ENCODE results near the gene DNAJC22. TPM values are rescaled to one million over a fixed set of nuclear protein-coding genes. Genes with fewer than 3 reads are reported as not detected.

Gene DNAJC22
- total RNA-seq, 1 experiment from 2014 or later: 0.24 TPM

DNA sequence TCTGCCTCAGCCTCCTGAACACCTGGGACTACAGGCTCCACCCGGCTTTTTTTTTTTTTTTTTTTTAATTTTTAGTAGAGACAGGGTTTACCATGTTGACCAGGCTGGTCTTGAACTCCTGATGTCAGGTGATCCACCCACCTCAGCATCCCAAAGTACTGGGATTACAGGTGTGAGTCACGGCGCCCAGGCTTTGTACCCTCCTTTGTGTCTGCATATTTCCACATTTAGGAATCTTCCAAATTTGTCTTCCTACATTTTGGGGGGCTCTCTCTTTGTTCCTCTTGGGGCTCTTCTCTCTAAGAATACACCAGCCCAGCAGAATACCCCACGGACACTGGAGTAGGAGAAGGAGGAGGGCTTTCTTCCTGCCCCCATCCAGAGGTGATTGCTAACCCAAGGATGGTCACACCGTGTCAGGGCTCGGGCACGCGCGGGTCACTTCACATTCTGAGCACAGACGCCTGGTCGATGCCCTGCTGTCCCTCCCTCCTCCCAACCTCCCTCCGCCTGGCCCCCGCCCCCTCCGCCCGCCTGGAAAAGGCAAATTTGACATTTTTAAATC, 2.1 kb upstream of the DNAJC22 start:
- H3K4me1 Mint-ChIP-seq: peaks cover 41% of the 10 kb centered on the region
- CTCF ChIA-PET: interaction anchor here (2.0 to 3.9 kb wide), 3 partner anchors 12 to 236 kb away, joined by 6 to 264 read pairs (median 234); partner anchors contain the start of gene PRPH
- TF ChIP-seq NFE2L1 (CRISPR knock-in tag; IDR thresholded peaks at IDR 0.05) (no peak), ZNF416 (CRISPR knock-in tag; IDR thresholded peaks at IDR 0.05) (no peak), SMAD3 (CRISPR knock-in tag; IDR thresholded peaks at IDR 0.05; ENCODE audit: borderline replicate concordance) (no peak), SMAD4 (CRISPR knock-in tag; IDR thresholded peaks at IDR 0.05) (no peak)
- TF ChIP-seq, protein P1, sequence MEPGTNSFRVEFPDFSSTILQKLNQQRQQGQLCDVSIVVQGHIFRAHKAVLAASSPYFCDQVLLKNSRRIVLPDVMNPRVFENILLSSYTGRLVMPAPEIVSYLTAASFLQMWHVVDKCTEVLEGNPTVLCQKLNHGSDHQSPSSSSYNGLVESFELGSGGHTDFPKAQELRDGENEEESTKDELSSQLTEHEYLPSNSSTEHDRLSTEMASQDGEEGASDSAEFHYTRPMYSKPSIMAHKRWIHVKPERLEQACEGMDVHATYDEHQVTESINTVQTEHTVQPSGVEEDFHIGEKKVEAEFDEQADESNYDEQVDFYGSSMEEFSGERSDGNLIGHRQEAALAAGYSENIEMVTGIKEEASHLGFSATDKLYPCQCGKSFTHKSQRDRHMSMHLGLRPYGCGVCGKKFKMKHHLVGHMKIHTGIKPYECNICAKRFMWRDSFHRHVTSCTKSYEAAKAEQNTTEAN (CRISPR knock-in tag; IDR thresholded peaks at IDR 0.05): no peak
- TF ChIP-seq, protein P2, sequence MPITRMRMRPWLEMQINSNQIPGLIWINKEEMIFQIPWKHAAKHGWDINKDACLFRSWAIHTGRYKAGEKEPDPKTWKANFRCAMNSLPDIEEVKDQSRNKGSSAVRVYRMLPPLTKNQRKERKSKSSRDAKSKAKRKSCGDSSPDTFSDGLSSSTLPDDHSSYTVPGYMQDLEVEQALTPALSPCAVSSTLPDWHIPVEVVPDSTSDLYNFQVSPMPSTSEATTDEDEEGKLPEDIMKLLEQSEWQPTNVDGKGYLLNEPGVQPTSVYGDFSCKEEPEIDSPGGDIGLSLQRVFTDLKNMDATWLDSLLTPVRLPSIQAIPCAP (CRISPR knock-in tag; IDR thresholded peaks at IDR 0.05): no peak
- TF ChIP-seq, protein P3, sequence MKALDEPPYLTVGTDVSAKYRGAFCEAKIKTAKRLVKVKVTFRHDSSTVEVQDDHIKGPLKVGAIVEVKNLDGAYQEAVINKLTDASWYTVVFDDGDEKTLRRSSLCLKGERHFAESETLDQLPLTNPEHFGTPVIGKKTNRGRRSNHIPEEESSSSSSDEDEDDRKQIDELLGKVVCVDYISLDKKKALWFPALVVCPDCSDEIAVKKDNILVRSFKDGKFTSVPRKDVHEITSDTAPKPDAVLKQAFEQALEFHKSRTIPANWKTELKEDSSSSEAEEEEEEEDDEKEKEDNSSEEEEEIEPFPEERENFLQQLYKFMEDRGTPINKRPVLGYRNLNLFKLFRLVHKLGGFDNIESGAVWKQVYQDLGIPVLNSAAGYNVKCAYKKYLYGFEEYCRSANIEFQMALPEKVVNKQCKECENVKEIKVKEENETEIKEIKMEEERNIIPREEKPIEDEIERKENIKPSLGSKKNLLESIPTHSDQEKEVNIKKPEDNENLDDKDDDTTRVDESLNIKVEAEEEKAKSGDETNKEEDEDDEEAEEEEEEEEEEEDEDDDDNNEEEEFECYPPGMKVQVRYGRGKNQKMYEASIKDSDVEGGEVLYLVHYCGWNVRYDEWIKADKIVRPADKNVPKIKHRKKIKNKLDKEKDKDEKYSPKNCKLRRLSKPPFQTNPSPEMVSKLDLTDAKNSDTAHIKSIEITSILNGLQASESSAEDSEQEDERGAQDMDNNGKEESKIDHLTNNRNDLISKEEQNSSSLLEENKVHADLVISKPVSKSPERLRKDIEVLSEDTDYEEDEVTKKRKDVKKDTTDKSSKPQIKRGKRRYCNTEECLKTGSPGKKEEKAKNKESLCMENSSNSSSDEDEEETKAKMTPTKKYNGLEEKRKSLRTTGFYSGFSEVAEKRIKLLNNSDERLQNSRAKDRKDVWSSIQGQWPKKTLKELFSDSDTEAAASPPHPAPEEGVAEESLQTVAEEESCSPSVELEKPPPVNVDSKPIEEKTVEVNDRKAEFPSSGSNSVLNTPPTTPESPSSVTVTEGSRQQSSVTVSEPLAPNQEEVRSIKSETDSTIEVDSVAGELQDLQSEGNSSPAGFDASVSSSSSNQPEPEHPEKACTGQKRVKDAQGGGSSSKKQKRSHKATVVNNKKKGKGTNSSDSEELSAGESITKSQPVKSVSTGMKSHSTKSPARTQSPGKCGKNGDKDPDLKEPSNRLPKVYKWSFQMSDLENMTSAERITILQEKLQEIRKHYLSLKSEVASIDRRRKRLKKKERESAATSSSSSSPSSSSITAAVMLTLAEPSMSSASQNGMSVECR (CRISPR knock-in tag; IDR thresholded peaks at IDR 0.05; ENCODE audit: borderline replicate concordance): no peak
- H3K9me3 Mint-ChIP-seq: no peaks in the 10 kb centered on the region
- peaks cover 99% of the 10 kb centered on the region for H3K27me3 Mint-ChIP-seq (ENCODE audit: low read depth)
- no peak overlapping the region for H3K27ac Mint-ChIP-seq
- DNase-seq (ENCODE audit: low spot score): no peak
- H3K4me3 Mint-ChIP-seq: peak overlapping the region; percentile 46; the same call in 1 of the 2 replicates
- POLR2A ChIA-PET: no interaction called here
- no peaks in the 10 kb centered on the region for H3K36me3 Mint-ChIP-seq
- no peak for ATAC-seq

DNA sequence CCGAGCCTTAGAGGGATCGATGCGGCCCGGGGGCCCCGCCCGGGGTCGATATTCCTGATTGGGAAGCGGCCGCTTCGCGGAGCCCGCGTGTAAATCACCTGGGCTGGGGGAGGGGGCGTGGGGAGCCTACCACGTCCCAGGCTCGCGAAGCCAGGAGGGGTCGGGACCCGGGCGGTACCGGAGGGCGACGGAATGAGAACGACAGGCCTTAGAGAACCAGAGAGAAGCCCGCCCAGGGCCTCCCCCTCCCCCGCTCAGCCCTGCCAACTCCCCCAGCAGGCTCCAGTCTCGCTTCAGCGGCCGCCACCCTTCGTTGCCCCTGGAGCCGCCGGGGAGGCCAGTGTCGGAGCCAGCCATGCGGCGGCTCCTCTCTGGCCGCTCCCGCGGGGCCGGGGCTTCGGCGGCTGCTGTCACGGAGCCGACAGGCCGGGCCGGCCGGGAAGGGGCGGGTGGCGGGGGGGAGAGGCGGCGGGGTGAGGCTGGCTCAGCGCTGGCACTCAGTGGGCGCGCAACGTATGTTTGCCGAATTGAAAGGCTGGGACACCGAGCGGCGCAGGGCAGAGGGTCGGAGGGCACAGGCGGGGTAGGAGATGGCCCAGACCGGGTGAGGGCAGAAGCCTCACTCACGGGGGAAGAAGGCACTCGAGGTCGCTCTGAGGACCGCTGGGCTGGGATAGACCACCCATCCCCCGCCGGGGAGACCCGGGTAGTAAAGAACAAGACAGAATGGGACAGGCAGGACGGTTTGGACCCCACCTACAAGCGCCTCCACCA, 1.4 kb upstream of the DNAJC22 start:
- ATAC-seq (no peak), DNase-seq (ENCODE audit: low spot score) (no peak)
- no peak overlapping the region for H3K27ac Mint-ChIP-seq
- peaks cover 36% of the 10 kb centered on the region for H3K4me1 Mint-ChIP-seq
- ChIA-PET CTCF (interaction anchor here (1.3 to 6.5 kb wide), 4 partner anchors 8 to 235 kb away, joined by 4 to 212 read pairs (median 140); partner anchors contain the start of genes C1QL4 and PRPH), POLR2A (interaction anchor here (1.2 kb wide), 1 partner anchor 23 kb away, joined by 7 read pairs; the partner anchor contains the start of gene TROAP)
- H3K27me3 Mint-ChIP-seq (ENCODE audit: low read depth): peaks cover 99% of the 10 kb centered on the region
- no peaks in the 10 kb centered on the region for H3K9me3 Mint-ChIP-seq
- H3K4me3 Mint-ChIP-seq: peak overlapping the region; percentile 75
- TF ChIP-seq, protein P4, sequence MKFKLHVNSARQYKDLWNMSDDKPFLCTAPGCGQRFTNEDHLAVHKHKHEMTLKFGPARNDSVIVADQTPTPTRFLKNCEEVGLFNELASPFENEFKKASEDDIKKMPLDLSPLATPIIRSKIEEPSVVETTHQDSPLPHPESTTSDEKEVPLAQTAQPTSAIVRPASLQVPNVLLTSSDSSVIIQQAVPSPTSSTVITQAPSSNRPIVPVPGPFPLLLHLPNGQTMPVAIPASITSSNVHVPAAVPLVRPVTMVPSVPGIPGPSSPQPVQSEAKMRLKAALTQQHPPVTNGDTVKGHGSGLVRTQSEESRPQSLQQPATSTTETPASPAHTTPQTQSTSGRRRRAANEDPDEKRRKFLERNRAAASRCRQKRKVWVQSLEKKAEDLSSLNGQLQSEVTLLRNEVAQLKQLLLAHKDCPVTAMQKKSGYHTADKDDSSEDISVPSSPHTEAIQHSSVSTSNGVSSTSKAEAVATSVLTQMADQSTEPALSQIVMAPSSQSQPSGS (CRISPR knock-in tag; IDR thresholded peaks at IDR 0.05; ENCODE audit: borderline replicate concordance, low read depth): no peak
- TF ChIP-seq, protein P5, sequence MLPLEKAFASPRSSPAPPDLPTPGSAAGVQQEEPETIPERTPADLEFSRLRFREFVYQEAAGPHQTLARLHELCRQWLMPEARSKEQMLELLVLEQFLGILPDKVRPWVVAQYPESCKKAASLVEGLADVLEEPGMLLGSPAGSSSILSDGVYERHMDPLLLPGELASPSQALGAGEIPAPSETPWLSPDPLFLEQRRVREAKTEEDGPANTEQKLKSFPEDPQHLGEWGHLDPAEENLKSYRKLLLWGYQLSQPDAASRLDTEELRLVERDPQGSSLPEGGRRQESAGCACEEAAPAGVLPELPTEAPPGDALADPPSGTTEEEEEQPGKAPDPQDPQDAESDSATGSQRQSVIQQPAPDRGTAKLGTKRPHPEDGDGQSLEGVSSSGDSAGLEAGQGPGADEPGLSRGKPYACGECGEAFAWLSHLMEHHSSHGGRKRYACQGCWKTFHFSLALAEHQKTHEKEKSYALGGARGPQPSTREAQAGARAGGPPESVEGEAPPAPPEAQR (CRISPR knock-in tag; IDR thresholded peaks at IDR 0.05): no peak
- TF ChIP-seq SOX15 (CRISPR knock-in tag; IDR thresholded peaks at IDR 0.05) (no peak), GTF2I (CRISPR knock-in tag; conservative IDR thresholded peaks at IDR 0.05) (no peak), KAT7 (CRISPR knock-in tag; IDR thresholded peaks at IDR 0.05; ENCODE audit: borderline replicate concordance) (no peak), OVOL2 (CRISPR knock-in tag; IDR thresholded peaks at IDR 0.05; ENCODE audit: borderline replicate concordance) (no peak), ZNF232 (CRISPR knock-in tag; IDR thresholded peaks at IDR 0.05) (no peak), CBFB (CRISPR knock-in tag; IDR thresholded peaks at IDR 0.05; ENCODE audit: low read depth) (no peak)
- no peaks in the 10 kb centered on the region for H3K36me3 Mint-ChIP-seq

All from WTC11 (cell line).